GM18873 (cell line): ENCODE measurements around the gene MACROH2A1.
"Not testable (repeated sequence)": the region's sequence is repeated elsewhere in the genome, so short reads cannot be mapped to it uniquely, and the experiment has no call there.

Source experiments
- ATAC-seq: cut with Tn5 transposase; IDR thresholded peaks from one replicate; pipeline ENCODE4 v1.9.1; 2021; ENCODE audit warnings: mild to moderate bottlenecking, moderate library complexity, moderate number of reproducible peaks; ENCODE audit not compliant: unreplicated experiment, low FRiP score

Gene MACROH2A1

GRCh38 chr5:135382106-135382790 lies 16.8 kb downstream of the MACROH2A1 start:
- no peak for ATAC-seq

GRCh38 chr5:135379046-135379654 lies 19.9 kb downstream of the MACROH2A1 start:
- ATAC-seq: no peak

GRCh38 chr5:135377751-135378680 lies 21.0 kb downstream of the MACROH2A1 start:
- ATAC-seq: peak; percentile 5

DNA sequence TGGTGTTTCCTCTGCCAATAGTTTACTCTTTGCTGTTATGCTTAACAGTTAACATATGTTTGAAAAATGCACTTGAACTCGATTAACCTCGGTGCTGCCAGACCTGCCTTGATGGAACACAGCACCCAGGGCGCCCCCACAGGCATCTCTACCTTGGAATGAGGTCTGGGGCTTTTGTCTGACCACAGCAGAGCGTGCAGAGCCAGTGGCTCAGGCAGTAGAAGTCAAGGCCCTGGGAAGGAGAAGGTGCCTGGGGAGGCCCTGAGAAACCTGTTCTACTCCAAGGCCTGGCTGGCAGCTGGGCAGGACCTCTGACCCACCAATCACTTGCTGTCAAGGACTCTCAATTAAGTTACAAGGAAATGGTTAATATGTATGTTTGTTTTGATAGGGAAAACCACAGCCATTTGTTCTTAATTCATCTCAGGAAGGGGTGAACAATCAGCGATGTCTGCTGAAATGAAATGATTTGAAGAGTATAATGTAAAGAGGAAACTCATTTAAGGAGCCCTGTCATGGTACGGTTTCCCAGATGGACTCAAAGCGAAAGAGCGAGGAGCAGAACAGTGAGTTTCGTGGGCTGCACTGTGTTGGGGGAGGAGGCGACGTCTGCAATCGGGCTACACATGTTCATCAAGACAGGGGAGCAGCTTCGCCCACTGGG lies 21.9 kb downstream of the MACROH2A1 start:
- ATAC-seq: peak; percentile 68

DNA sequence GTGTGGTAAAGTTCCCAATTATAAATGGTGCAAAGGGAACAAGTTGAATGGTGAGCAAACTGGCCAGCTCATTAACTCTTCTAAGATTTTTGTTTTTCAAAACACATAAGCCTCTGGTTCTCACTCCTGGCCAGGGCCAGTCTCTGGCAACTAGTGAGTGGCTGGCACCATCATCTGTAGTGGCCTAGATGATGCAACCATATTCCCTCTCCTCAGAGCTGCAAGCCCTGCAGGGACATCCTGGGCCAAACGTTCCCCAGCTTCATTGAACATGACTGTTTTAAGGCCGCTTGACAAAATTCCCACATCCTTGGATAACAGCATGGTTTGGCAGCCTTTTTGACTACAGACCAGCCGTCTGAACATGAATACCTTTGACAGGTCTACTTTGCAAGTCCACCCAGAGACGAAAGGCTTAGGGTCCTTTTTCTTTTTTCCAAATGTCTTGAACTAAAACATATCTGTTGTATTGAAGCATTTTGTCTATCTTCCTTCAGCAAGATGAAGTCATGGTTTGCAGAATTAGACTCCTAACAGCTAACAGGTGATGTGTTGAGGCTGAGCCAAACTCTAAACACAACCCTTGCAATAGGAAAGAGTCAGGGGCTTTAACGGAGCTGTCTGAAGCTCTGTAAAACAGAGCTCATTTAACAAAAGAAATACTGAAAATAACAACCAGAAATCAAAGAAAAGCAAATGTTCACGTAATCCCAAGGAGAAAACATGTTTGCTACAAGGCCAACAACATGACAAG lies 23.8 kb downstream of the MACROH2A1 start:
- no peak for ATAC-seq

DNA sequence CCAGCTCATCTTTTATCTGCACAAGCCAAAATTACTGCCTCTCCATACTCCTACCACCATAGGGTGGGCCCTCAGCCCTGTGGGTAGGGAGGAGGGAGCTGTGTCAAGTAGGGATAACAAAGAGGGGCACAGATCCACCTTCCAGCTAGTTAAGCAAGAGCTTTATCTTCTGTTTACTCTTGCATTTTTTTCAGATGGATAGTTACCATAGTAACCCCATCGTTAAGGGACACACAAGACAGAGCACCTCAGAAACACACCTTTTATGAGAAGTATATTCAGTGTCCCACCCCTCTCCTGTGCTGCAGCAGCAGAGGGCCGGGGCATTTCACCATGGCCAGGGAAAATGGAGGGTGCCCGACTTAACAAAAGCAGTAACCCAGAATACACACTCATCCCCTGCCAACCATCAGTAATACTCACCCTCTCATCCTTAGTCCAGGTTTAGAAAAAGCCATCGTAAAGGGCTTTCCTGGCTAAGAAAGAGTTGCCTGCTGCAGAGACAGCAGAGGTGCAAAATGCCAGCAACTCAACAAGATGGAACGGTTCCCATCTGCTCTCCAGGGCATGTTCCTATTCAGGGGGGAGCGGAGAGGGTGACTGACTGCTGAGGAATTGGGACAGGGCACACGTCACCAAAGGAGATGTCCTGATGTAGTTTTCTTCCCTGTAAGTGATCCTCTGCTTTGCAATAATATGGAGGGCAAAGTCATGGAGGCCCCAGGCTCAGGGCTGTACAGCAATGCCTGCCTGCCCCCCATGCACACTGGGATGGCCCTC lies 25.1 kb downstream of the MACROH2A1 start:
- ATAC-seq: no peak

DNA sequence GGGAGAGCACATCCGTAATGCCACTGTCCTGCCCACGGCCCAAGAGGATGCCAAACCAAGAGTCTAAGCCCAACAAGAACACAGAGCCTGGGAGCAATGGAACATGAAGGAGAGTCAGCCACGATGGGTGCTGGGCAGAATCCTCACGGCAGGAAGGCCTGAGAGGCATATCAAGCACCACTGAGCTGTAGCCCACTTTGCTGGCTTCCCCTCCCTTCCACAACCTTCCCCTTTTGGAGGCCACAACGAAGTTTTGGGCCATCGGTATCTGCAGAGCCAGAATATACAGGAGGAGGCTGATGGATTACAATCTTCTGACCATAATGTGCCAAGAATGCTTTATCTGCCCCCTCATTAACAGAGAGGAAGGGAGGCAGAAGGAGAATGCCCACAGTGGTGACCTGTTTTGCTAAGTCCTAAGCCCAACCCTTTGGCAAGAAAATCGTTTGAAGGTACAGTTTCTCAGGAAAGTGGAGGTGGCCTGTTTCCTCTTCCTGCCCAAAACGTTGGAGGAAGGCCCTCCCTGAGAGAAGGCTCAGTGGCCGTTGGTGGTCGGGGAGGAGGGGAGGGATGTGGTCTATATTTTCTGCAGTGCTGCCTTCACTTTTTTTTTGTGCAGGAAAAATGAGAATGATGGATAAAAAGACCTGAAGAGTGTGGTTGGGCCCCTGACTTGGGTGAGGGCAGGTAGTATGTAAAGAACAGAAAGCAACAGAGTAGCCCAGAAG lies 26.2 kb downstream of the MACROH2A1 start:
- ATAC-seq: no peak

- no peak for ATAC-seq
These were observed 27.3 kb downstream of the MACROH2A1 start for GRCh38 chr5:135371622-135372232.

DNA sequence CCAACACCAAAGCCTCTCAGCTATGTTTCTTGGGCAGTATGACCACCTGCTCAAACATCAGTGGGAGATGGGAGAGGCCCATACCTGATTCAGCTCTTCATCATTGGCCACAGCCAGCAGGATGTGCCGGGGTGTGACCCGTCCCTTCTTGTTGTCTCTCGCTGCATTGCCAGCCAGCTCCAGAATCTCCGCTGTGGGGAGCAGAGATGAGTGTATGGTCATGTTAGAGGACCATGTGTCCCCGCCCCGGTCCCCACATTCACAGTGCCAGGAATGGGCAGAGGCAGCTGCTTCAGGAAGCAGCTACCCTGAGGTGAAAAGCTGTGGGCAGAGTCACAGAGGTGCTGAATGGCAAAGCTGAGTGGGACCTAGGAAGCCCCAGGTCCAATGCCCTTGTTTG lies 29.1 kb downstream of the MACROH2A1 start:
- no peak for ATAC-seq

- ATAC-seq: no peak
These were observed 31.5 kb downstream of the MACROH2A1 start for GRCh38 chr5:135367554-135367953.

DNA sequence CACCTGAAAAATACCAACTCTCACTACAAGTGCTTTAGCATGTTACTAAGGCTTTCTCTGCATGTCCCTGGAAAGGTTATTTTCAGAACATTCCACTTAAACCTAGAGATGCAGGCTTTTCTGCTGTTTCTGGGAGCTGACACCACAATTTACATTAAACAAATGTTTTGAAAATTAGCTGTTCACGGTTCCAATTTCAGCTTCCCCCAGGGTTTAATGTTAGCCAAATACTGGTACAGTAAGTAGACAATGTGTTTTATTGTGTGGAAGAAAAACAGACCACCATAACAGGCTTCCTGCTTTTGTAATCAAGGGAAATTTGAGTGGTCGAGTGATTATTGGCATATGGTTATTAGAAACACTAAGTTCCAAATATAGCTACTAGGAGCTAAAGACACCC lies 32.0 kb downstream of the MACROH2A1 start:
- ATAC-seq: no peak

- no peak for ATAC-seq
These were observed 33.8 kb downstream of the MACROH2A1 start for GRCh38 chr5:135365281-135365680.

DNA sequence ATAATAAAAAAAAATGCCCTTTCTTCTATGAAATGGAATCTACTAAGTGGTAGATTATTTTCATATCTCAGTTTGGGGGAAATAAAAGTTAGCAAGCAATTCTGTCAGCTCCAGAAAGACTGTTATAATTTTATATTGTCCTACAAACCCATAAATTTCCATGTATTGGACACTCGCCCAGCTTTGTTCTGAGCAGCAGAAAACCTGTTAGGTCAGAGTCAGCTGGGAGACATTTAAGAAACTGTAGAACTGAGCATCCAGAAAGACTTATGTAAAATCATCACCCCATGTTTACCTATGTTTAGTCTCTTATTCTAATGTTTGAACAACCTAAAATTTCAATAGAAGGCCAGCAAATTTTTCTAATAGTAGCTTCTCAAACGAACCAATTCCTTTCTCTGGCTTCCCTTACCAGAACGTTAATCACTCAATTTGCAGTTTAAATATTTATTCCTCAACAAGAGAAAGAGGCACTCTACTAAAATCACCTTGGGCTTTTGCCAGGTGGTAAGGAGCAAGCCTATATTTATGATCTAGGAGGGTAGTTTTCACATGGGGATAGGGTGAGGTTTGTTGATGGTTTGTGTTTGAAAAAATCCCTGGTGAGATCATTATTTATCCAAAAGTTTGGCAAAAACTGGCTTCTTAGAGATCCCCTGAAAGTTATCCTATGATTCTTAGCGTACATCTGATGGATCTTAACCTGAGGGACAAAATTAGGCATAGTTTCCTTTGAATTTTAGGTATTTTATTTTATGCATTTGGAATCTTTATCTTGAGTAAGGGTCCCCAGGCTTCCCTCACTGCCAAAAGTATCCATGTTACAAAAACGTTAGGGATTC lies 34.4 kb downstream of the MACROH2A1 start:
- no peak for ATAC-seq

GRCh38 chr5:135363342-135363741 lies 35.7 kb downstream of the MACROH2A1 start:
- ATAC-seq: not testable (repeated sequence)

GRCh38 chr5:135362102-135362501 lies 36.9 kb downstream of the MACROH2A1 start:
- ATAC-seq: no peak

DNA sequence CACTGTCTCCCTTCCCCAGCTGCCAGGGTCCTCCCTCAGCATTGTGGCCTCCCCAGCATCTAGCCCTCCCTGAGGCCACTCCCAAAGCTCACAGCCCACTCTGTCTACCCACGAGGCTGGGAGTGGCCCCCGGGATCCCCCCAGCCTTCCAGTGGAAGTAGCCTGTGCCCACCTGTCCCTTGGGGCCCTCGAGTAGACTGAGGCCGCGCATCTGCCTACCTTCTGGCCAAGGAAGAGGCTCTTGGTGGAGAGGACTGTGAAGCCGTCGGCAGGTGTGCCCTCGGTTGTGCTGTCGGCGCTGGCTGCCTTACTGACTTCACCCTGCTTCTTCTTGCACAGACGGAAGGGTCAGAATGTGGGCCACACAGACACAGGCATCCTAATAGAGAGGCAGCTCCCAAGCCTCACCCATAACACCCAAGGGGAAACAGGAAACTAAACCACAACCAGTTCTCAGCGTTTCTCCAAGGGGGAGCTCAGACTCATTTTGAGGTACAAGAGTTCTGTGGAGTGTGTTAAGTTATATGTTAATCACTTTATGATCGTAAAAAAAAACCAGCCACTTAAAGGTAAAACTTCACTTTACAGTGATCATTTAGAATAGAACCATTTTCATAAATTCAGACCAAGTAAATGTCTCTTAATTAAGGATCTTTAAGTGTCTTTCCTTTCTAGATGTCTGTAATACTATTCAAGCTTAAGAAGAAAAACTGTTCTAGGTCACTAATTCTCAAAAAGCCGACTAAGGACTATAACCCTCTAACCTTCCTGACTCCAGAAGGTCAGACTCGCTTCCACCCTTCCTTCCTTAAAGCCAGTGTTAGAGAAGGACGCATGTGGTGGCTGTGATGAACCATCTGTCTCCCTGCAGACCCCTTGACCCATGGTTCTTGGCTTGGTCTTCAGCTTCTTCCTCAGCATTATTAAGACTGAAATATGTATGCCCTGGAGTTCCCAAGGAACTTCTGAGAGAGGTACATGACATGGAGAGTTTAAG lies 38.5 kb downstream of the MACROH2A1 start:
- ATAC-seq: no peak
